ENCODE measurements around the gene UBE2I.

Gene UBE2I

GRCh38 chr16:1310832-1311200 lies 1.4 kb downstream of the UBE2I start:
- Histone ChIP-seq H3K4me3 (ENCODE audit: low read depth, low read length) (peak overlapping the region; percentile 97), H3K36me3 (peaks cover 36% of the 10 kb centered on the region), H3K4me1 (no peaks in the 10 kb centered on the region), H3K9me3 (no peaks in the 10 kb centered on the region), H3K27me3 (no peaks in the 10 kb centered on the region)
- no peak for TF ChIP-seq CTCF (IDR thresholded peaks at IDR 0.05; ENCODE audit: low read depth, low read length)
- DNase-seq: no peak

GRCh38 chr16:1311212-1311737 lies 1.8 kb downstream of the UBE2I start:
- Histone ChIP-seq H3K36me3 (peaks cover 41% of the 10 kb centered on the region), H3K4me1 (no peaks in the 10 kb centered on the region), H3K4me3 (ENCODE audit: low read depth, low read length) (peak overlapping the region; percentile 97), H3K27me3 (no peaks in the 10 kb centered on the region), H3K9me3 (no peaks in the 10 kb centered on the region)
- DNase-seq: no peak
- no peak for TF ChIP-seq CTCF (IDR thresholded peaks at IDR 0.05; ENCODE audit: low read depth, low read length)

- no peaks in the 10 kb centered on the region for H3K9me3 ChIP-seq
- H3K4me3 ChIP-seq (ENCODE audit: low read depth, low read length): peak overlapping the region; percentile 97
- no peak for TF ChIP-seq CTCF (IDR thresholded peaks at IDR 0.05; ENCODE audit: low read depth, low read length)
- H3K4me1 ChIP-seq: no peaks in the 10 kb centered on the region
- peaks cover 47% of the 10 kb centered on the region for H3K36me3 ChIP-seq
- H3K27me3 ChIP-seq: no peaks in the 10 kb centered on the region
- DNase-seq: no peak
These were observed 2.5 kb downstream of the UBE2I start for GRCh38 chr16:1311738-1312466.

- Histone ChIP-seq H3K27me3 (no peaks in the 10 kb centered on the region), H3K4me1 (no peaks in the 10 kb centered on the region), H3K36me3 (peaks cover 52% of the 10 kb centered on the region), H3K9me3 (no peaks in the 10 kb centered on the region), H3K4me3 (ENCODE audit: low read depth, low read length) (no peak overlapping the region)
- DNase-seq: no peak
- no peak for TF ChIP-seq CTCF (IDR thresholded peaks at IDR 0.05; ENCODE audit: low read depth, low read length)
These were observed 3.0 kb downstream of the UBE2I start for GRCh38 chr16:1312467-1312816.

GRCh38 chr16:1312903-1313302 lies 3.5 kb downstream of the UBE2I start:
- Histone ChIP-seq H3K4me3 (ENCODE audit: low read depth, low read length) (no peak overlapping the region), H3K4me1 (no peaks in the 10 kb centered on the region), H3K36me3 (peaks cover 57% of the 10 kb centered on the region), H3K27me3 (no peaks in the 10 kb centered on the region), H3K9me3 (no peaks in the 10 kb centered on the region)
- TF ChIP-seq CTCF (IDR thresholded peaks at IDR 0.05; ENCODE audit: low read depth, low read length): no peak
- no peak for DNase-seq

GRCh38 chr16:1313721-1314369 lies 4.4 kb downstream of the UBE2I start:
- no peaks in the 10 kb centered on the region for H3K4me1 ChIP-seq
- DNase-seq: no peak
- TF ChIP-seq CTCF (IDR thresholded peaks at IDR 0.05; ENCODE audit: low read depth, low read length): no peak
- no peak overlapping the region for H3K4me3 ChIP-seq (ENCODE audit: low read depth, low read length)
- H3K9me3 ChIP-seq: no peaks in the 10 kb centered on the region
- peaks cover 66% of the 10 kb centered on the region for H3K36me3 ChIP-seq
- H3K27me3 ChIP-seq: no peaks in the 10 kb centered on the region

Data from BE2C (cell line).